ENCODE data around the gene QSOX2. TPM values are rescaled to one million over a fixed set of nuclear protein-coding genes. Genes with fewer than 3 reads are reported as not detected.

Gene QSOX2
- total RNA-seq, 1 donor from 2014 or later = 16.8 TPM

DNA sequence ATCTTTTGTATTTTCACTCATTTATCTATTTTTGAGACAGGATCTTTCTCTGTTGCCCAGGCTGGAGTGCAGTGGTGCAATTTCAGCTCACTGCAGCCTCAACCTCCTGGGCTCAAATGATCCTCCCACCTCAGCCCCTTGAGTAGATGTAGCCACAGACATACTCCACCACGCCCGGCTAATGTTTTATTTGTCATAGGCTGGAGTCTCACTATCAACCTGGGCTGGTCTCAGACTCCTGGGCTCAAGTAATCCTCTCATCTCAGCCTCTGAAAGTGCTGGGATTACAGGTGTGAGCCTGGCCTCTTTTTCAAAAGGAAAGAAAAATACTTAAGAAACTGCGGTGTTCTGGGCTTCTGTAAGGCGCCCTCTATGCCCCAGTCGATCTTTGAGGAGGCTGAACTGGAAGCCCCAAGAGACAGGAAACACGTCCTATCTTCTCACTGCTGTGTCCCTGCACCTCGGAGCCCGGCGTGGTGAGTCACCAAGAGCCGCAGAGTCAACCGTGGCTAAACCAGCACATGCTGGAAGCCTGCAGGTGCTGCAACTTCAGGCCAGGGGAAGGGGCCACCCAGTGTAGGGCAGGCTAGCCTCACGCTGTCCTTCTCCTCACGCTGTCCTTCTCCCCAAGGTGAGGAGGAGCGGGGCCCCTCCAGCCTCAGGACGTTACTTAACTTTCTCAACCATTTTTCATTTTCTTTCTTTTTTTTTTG, 25.4 kb downstream of the QSOX2 start:
- Mint-ChIP-seq H3K36me3 (peaks cover 7% of the 10 kb centered on the region), H3K27me3 (ENCODE audit: low read depth) (no peaks in the 10 kb centered on the region), H3K27ac (no peak overlapping the region), H3K4me1 (no peaks in the 10 kb centered on the region), H3K9me3 (no peaks in the 10 kb centered on the region), H3K4me3 (no peak overlapping the region)
- TF ChIP-seq, protein P1, sequence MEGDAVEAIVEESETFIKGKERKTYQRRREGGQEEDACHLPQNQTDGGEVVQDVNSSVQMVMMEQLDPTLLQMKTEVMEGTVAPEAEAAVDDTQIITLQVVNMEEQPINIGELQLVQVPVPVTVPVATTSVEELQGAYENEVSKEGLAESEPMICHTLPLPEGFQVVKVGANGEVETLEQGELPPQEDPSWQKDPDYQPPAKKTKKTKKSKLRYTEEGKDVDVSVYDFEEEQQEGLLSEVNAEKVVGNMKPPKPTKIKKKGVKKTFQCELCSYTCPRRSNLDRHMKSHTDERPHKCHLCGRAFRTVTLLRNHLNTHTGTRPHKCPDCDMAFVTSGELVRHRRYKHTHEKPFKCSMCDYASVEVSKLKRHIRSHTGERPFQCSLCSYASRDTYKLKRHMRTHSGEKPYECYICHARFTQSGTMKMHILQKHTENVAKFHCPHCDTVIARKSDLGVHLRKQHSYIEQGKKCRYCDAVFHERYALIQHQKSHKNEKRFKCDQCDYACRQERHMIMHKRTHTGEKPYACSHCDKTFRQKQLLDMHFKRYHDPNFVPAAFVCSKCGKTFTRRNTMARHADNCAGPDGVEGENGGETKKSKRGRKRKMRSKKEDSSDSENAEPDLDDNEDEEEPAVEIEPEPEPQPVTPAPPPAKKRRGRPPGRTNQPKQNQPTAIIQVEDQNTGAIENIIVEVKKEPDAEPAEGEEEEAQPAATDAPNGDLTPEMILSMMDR (IDR thresholded peaks at IDR 0.05; ENCODE audit: unreplicated experiment) = no peak
- DNase-seq (ENCODE audit: low spot score in 2 of 2, unreplicated experiment in 2 of 2) = no peak

DNA sequence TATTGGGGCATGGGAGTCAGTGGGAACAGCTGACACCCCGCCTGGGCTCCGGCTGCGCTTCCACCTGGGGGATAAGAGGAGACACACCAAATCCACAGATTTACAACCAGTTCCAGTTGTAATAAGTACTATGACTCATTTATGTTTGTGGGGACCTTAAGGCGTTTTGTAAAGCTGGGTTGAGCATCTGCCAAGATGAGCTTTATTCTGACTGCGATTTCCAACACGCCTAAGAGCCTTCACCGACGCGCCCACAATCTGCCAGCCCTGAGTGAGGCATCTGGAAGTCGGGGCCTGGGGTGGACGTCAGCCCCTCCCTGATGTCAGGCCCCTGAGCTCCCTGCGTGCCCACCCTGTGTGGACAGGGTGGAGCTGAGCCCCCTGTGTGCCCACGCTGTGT, 26.3 kb downstream of the QSOX2 start:
- Mint-ChIP-seq H3K9me3 (no peaks in the 10 kb centered on the region), H3K4me1 (no peaks in the 10 kb centered on the region), H3K4me3 (no peak overlapping the region), H3K27me3 (ENCODE audit: low read depth) (no peaks in the 10 kb centered on the region), H3K36me3 (peaks cover 15% of the 10 kb centered on the region), H3K27ac (no peak overlapping the region)
- no peak for DNase-seq (ENCODE audit: low spot score in 2 of 2, unreplicated experiment in 2 of 2)
- TF ChIP-seq, protein P1 (IDR thresholded peaks at IDR 0.05; ENCODE audit: unreplicated experiment) = no peak

DNA sequence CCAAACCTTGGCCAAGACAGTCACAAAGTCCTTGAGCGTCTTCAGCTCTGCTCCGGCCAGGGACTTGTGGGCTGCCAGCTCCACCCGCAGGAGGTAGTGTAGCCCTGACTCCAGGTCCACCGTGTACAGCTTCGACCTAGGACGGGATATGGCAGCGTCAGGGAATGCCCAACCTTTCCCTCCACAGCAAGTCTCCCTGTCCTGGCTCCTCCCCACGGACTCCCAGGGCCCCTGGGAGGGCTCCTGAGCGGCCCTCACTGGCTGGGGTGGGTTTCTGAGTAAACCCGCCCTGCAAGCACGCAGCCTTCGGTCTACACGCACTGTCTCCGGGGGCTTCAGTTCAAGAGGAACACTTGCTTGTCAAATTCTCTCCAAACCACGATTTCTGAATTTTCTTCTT, 26.9 kb downstream of the QSOX2 start:
- no peak for DNase-seq (ENCODE audit: low spot score in 2 of 2, unreplicated experiment in 2 of 2)
- Mint-ChIP-seq H3K27me3 (ENCODE audit: low read depth) (no peaks in the 10 kb centered on the region), H3K9me3 (no peaks in the 10 kb centered on the region), H3K27ac (no peak overlapping the region), H3K4me3 (no peak overlapping the region), H3K4me1 (no peaks in the 10 kb centered on the region), H3K36me3 (peaks cover 17% of the 10 kb centered on the region)
- TF ChIP-seq, protein P1 (IDR thresholded peaks at IDR 0.05; ENCODE audit: unreplicated experiment) = no peak

DNA sequence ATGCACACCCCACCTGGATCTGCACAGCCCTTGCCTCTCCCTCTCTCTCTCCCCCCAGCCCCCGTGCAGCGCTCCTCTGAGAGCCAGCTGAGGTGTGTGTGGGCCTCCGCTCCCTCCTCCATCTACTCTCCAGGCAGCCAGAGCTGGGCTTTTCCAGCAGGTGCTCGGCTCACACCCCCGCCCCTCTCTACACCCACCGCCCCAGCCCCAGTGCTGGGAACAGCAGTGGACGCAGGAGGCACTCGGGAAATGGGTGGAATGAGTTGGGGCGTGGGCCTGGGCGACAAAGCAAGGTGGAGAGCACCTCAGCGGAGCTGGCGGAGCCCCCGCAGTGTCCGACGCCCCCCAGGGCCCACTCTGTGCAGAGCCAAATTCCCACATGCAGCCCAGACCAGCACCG, 27.3 kb downstream of the QSOX2 start:
- DNase-seq (ENCODE audit: low spot score in 2 of 2, unreplicated experiment in 2 of 2) = no peak
- TF ChIP-seq, protein P1 (IDR thresholded peaks at IDR 0.05; ENCODE audit: unreplicated experiment) = no peak
- H3K36me3 Mint-ChIP-seq = peaks cover 21% of the 10 kb centered on the region
- no peaks in the 10 kb centered on the region for H3K9me3 Mint-ChIP-seq
- H3K27me3 Mint-ChIP-seq (ENCODE audit: low read depth) = no peaks in the 10 kb centered on the region
- H3K4me3 Mint-ChIP-seq = no peak overlapping the region
- no peak overlapping the region for H3K27ac Mint-ChIP-seq
- no peaks in the 10 kb centered on the region for H3K4me1 Mint-ChIP-seq

DNA sequence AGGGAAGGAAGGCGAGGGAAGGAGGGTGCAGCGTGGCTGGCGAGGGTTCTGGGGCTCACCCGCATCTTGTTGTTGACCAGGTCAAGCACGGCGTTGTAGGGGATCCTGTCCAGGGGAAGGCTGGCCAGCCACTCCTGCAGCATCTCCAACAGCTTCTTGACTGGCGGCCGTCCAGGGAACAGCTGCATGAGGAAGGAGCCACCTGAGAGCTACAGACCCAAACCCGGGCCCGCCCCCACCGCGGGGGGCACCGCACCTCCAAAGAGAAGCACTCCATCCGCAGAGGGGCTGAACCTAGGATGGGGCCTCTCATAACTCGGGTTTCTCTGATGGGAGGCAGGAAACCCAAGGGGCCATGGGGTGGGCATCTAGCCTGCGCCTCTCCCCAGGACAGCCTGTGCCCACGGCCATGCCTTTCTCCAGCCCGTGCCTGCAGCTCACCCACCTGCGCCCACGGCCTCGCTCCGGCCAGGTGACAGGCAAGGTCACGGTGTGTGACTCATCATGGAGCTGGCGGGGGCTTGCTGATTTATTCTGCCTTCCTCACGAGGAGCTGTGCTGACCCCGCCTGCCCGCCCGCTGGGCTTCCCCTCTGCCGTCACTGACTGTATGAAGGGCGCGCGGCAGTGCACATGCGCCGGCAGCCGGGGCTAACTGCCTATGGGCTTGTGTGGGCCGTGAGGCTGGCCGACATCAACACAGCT, 28.9 kb downstream of the QSOX2 start:
- Mint-ChIP-seq H3K4me1 (no peaks in the 10 kb centered on the region), H3K36me3 (peaks cover 24% of the 10 kb centered on the region), H3K27ac (no peak overlapping the region), H3K9me3 (no peaks in the 10 kb centered on the region), H3K27me3 (ENCODE audit: low read depth) (no peaks in the 10 kb centered on the region), H3K4me3 (no peak overlapping the region)
- TF ChIP-seq, protein P1 (IDR thresholded peaks at IDR 0.05; ENCODE audit: unreplicated experiment) = no peak
- no peak for DNase-seq (ENCODE audit: low spot score in 2 of 2, unreplicated experiment in 2 of 2)

Data from mesothelial cell of epicardium (in vitro differentiated cells).